Measurements from ENCODE around the gene AMIGO1. TPM values are rescaled to one million over a fixed set of nuclear protein-coding genes. Genes with fewer than 3 reads are reported as not detected.
A peak's percentile ranks its signal among the peaks of the same experiment; 100 is the strongest.

AMIGO1 gene
- total RNA-seq, 1 donor from 2014 or later = 9.1 TPM

- H3K4me3 ChIP-seq = peak overlapping the region; percentile 88
- H3K36me3 ChIP-seq = no peaks in the 10 kb centered on the region
- peak; percentile 26 to 32 for ATAC-seq
- H3K27me3 ChIP-seq (ENCODE audit: low read depth) = no peaks in the 10 kb centered on the region
- peaks cover 45% of the 10 kb centered on the region for H3K4me1 ChIP-seq
- DNase-seq = no peak
- TF ChIP-seq CTCF (IDR thresholded peaks at IDR 0.05) = no peak
- intact Hi-C loops (cut with DNase I) = loop anchor here (10.0 kb wide), 2 partner anchors 87 to 227 kb away; no protein-coding TSS in a partner anchor
- H3K27ac ChIP-seq = peak overlapping the region; percentile 98
- no peaks in the 10 kb centered on the region for H3K9me3 ChIP-seq
Observed at GRCh38 chr1:109547463-109548320, 38.2 kb upstream of the AMIGO1 start.

- peak overlapping the region; percentile 98 for H3K27ac ChIP-seq
- peak; percentile 86 for TF ChIP-seq CTCF (IDR thresholded peaks at IDR 0.05)
- DNase-seq (peak; percentile 87), ATAC-seq (peak; percentile 75 to 77)
- no peaks in the 10 kb centered on the region for H3K9me3 ChIP-seq
- intact Hi-C loops (cut with DNase I) = loop anchor here (10.0 kb wide), 2 partner anchors 88 to 228 kb away; no protein-coding TSS in a partner anchor
- no peaks in the 10 kb centered on the region for H3K36me3 ChIP-seq
- H3K27me3 ChIP-seq (ENCODE audit: low read depth) = no peaks in the 10 kb centered on the region
- peaks cover 42% of the 10 kb centered on the region for H3K4me1 ChIP-seq
- H3K4me3 ChIP-seq = peak overlapping the region; percentile 88
Observed at GRCh38 chr1:109546311-109547109, 37.0 kb upstream of the AMIGO1 start.

- TF ChIP-seq CTCF (IDR thresholded peaks at IDR 0.05) = no peak
- Histone ChIP-seq H3K9me3 (no peaks in the 10 kb centered on the region), H3K4me3 (no peak overlapping the region), H3K36me3 (no peaks in the 10 kb centered on the region), H3K27ac (no peak overlapping the region), H3K27me3 (ENCODE audit: low read depth) (no peaks in the 10 kb centered on the region), H3K4me1 (peaks cover 18% of the 10 kb centered on the region)
- DNase-seq = no peak
- intact Hi-C loops (cut with DNase I) = loop anchor here (10.0 kb wide), 2 partner anchors 91 to 231 kb away; no protein-coding TSS in a partner anchor
- ATAC-seq = no peak
Observed at GRCh38 chr1:109543988-109544735, 34.6 kb upstream of the AMIGO1 start.

GRCh38 chr1:109543283-109543987, 33.9 kb upstream of the AMIGO1 start:
- intact Hi-C loops (cut with DNase I) = loop anchor here (10.0 kb wide), 2 partner anchors 91 to 231 kb away; no protein-coding TSS in a partner anchor
- H3K36me3 ChIP-seq = no peaks in the 10 kb centered on the region
- ATAC-seq = no peak
- no peak for TF ChIP-seq CTCF (IDR thresholded peaks at IDR 0.05)
- no peaks in the 10 kb centered on the region for H3K9me3 ChIP-seq
- H3K27me3 ChIP-seq (ENCODE audit: low read depth) = no peaks in the 10 kb centered on the region
- H3K4me3 ChIP-seq = no peak overlapping the region
- H3K27ac ChIP-seq = no peak overlapping the region
- peaks cover 17% of the 10 kb centered on the region for H3K4me1 ChIP-seq
- DNase-seq = no peak

All from lower lobe of right lung (tissue), 2 donors.